HG03103 (cell line): ENCODE measurements around the gene RHOU.

Experiments
- ATAC-seq: cut with Tn5 transposase; IDR thresholded peaks from one replicate; pipeline ENCODE4 v1.9.1; 2021; ENCODE audit warnings: low read depth; ENCODE audit not compliant: unreplicated experiment

RHOU gene

DNA sequence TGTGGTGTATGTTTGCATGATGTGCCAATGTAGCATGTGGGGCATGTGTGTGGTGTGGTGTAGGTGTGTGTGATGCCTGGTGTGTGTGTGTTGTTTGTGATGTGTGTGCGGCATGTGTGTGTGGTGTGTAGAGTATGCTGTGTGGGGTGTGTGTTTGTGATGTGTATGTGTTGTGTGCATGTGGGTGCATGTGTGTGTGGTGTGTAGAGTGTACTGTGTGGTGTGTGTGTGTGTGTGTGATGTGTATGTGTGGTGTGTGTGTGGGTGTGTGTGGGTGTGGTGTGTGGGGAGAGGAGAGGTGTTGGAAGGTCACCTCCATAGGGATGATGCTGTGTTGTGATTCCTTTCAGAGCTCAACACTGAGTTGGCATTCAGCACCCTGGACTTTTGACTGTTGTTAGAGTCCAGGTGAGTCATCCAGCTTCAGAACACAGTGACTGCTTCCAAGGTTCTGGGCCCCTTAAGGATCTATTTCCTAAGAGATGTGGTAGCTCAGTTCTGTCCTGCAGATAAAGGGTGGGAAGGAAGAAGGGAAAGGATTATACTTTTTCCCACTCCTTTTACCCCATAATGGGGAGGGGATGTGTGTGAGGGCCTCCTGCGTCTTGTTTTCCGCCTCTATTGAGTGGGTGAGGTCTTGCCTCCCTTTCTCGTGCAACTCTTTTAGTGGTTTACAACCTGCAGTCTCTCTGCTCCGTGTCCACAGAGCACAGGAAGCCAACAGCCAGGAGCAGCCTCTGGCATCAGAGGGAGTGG is 47.6 kb downstream of the RHOU start:
- ATAC-seq, result no peak

DNA sequence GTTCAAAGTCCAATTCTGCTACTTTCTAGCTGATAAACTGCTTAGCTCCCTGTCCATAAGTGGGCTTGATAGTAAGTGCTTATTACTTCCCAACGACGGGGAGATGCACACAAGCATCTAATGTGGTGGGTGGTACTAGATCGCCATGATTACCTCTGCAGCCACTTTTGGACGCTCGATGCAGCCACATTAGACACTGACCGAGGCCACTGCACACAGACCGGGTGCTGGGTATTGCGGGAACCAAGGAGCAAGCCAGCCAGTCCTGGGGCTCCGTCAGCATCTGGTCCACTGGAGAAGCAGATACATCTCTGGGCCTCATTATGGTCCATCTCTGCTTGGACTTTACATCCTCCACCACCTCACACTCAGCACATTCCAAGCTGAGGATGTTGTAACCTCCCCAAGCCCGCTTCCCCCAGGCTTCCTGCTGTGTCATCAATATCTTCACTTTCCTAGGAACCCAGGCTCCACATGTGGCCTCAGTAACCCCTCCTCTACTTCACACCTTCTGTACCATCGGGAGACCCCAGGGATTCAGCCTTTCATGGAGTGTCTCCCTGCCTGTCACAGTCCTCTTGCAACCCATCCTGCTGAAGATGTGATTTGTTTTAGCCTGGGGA is 48.2 kb downstream of the RHOU start:
- no peak for ATAC-seq

DNA sequence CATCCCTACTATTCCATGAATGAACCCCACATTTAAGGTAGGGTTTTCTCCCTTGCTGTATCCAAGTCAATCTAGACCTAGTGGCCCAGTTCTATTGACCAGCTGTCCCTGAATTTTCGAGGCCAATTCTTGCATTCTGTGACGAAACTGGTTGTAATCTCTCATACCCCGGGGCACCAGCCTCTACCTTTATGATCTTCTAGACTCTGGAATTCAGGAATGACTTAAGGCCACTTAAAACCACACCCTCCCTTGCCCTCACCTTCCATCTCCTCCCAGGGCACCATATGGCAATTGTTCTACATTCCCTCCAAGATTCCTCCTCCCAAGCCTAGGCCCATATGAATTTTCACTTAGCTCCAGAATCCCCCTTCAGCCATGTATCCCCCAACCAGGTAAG is 48.9 kb downstream of the RHOU start:
- ATAC-seq, result no peak

- ATAC-seq, result no peak
These were observed 50.4 kb downstream of the RHOU start for GRCh38 chr1:228785366-228786330.

GRCh38 chr1:228786361-228787129 is 51.3 kb downstream of the RHOU start:
- ATAC-seq, result no peak

- no peak for ATAC-seq
These were observed 56.5 kb downstream of the RHOU start for GRCh38 chr1:228791791-228792190.

- ATAC-seq, result no peak
These were observed 57.3 kb downstream of the RHOU start for GRCh38 chr1:228792601-228793000.

DNA sequence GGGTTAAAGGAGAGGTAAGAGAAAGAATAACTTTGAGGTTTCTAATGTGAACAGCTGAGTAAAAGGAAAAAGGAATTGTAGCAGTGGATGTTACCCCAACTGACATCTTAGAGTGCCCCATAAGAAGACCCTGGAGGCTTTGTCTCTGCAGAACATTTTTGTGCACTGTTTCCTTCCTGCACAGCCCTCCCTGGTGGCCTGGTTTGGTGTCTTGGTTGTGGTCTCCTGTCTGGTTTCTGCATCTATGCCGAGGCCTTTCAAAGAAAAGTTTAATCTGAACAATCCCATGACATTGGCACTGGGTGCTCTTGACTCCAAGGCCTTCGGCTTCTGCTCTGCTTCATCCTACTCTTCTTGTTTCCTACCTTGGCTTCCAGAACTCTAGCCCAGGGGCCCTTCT is 57.8 kb downstream of the RHOU start:
- no peak for ATAC-seq

DNA sequence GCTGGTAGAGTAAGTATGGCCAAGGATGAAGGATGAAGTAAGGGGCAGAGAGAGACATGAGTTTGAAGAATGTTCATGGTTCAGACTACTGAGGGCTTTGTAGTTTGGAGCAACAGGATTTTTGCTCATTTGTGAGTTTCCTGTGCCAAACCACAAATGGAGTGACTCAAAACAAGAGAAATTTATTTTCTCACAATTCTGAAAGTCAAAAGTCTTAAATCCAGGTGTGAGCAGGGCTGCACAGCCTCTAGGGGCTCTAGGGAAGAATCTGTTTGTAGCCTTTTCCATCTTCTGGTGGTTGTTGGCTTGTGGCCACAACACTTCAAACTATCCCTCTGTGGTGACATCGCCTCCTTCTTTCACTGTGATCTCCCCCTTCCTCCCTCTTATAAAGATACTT is 58.9 kb downstream of the RHOU start:
- ATAC-seq, result peak; percentile 56

DNA sequence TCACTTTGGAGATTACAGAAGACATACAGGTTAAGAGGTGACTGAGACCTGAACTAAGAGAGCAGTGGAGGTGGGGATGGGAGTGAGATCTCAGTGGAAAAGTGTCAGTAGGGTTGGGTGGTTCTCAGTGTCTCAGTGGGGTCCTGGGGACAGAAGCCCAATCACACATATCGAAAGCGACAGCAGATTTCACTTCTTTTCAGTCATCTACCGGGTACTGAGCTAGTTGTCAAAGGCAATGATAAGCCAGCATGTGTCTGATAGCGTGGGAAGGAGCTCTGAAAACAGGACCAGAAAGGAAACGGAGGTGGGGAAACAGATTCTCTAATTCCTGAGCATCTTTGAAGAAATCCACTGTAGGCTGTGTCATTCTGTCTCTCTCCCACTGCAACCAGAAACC is 59.5 kb downstream of the RHOU start:
- no peak for ATAC-seq

DNA sequence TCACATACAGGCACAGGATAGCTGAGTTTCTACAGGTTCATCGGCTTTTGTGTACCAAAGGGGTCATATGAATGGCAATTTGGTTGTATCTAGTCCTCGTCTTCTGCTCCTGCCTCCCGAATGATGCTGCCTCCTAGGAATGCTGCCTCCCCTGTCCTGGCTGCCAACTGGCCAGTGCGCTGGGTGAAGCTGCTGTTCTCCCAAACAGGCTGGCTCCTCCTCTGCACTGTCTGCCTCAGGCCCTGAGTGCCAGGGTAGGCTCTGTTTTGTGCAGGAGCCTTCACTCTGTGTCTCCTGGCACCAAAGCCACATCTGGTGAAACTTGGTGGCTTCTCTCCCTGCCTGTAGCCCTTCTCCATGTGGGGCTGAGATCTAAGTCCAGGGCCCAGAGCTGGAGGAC is 60.3 kb downstream of the RHOU start:
- ATAC-seq, result no peak
